ENCODE measurements around the gene RPGRIP1L. TPM values are rescaled to one million over a fixed set of nuclear protein-coding genes. Genes with fewer than 3 reads are reported as not detected.

The RPGRIP1L gene
- total RNA-seq, 1 donor from 2014 or later, result 23.2 TPM

DNA sequence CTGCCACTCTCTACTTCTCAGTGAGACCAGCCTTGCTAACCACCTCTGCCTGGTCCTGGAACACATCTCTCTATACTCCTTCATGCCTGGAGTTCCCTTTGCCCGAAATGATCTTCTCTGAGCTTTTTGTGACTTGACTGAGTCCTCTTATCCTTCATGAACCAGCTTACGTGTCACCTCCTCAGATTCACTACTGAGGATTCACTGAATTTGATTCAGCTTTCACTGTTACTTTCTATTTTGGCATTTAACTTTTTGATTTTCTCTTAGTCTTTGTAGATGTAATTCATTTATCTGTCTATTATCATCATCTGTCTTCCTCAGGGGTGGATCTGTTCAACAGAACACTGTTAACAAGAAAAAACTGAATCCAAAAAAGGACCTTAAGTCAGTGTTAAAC, 95.6 kb downstream of the RPGRIP1L start:
- no peaks in the 10 kb centered on the region for H4K20me1 ChIP-seq (ENCODE audit: low read depth)
- no peak overlapping the region for H3K4me3 ChIP-seq
- Mint-ChIP-seq H3K4me1 (no peaks in the 10 kb centered on the region), H3K27ac (no peak overlapping the region), H3K9me3 (no peaks in the 10 kb centered on the region), H3K4me3 (no peak overlapping the region), H3K36me3 (peaks cover 11% of the 10 kb centered on the region), H3K27me3 (ENCODE audit: insufficient read depth, low read depth) (peaks cover 2% of the 10 kb centered on the region)
- H3F3A ChIP-seq (ENCODE audit: low read depth), result no peaks in the 10 kb centered on the region
- H3K4me1 ChIP-seq, result peaks cover 8% of the 10 kb centered on the region
- H3K27ac ChIP-seq, result no peak overlapping the region
- no peaks in the 10 kb centered on the region for H3K9me3 ChIP-seq (ENCODE audit: low read depth)
- DNase-seq (ENCODE audit: low spot score), result no peak
- no peak for TF ChIP-seq EZH2phosphoT487 (IDR thresholded peaks at IDR 0.05)
- TF ChIP-seq EZH2 (IDR thresholded peaks at IDR 0.05), result no peak
- TF ChIP-seq, protein P1, sequence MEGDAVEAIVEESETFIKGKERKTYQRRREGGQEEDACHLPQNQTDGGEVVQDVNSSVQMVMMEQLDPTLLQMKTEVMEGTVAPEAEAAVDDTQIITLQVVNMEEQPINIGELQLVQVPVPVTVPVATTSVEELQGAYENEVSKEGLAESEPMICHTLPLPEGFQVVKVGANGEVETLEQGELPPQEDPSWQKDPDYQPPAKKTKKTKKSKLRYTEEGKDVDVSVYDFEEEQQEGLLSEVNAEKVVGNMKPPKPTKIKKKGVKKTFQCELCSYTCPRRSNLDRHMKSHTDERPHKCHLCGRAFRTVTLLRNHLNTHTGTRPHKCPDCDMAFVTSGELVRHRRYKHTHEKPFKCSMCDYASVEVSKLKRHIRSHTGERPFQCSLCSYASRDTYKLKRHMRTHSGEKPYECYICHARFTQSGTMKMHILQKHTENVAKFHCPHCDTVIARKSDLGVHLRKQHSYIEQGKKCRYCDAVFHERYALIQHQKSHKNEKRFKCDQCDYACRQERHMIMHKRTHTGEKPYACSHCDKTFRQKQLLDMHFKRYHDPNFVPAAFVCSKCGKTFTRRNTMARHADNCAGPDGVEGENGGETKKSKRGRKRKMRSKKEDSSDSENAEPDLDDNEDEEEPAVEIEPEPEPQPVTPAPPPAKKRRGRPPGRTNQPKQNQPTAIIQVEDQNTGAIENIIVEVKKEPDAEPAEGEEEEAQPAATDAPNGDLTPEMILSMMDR (IDR thresholded peaks at IDR 0.05), result no peak
- H3K9ac ChIP-seq, result no peak overlapping the region
- no peaks in the 10 kb centered on the region for H3K36me3 ChIP-seq
- H3K4me2 ChIP-seq, result no peak overlapping the region
- no peak overlapping the region for H2AFZ ChIP-seq (replicated peaks)
- H3K79me2 ChIP-seq (ENCODE audit: low read depth), result no peaks in the 10 kb centered on the region
- H3K27me3 ChIP-seq, result no peaks in the 10 kb centered on the region

DNA sequence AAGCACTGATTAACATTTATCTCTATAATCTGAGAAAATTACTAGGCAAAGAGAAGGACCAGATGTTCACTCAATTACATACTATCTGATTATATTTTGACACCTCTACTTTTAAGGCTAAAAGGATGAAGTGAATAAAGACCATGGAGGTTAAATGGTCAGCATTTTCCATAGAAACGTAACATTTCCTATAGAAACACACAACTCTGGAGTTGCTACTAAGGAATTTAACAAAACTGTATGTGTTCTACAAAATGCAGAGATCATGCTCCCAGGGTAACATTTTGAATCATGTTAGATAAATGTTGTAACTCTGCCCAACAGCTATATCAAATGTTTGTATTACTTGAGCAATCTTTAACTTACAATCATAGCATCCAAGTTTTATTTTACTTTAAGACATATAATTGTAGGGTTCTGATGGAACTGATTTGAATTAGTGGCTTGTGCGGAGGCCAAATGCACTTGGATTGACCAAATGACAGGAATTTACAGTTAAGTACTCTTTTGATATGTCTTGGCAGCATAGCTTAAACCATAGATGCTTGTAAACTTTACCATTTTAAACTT, 97.7 kb downstream of the RPGRIP1L start:
- Histone ChIP-seq H3K9ac (no peak overlapping the region), H3K36me3 (no peaks in the 10 kb centered on the region), H3K27me3 (no peaks in the 10 kb centered on the region), H2AFZ (replicated peaks) (no peak overlapping the region), H3K79me2 (ENCODE audit: low read depth) (no peaks in the 10 kb centered on the region), H3K4me2 (no peak overlapping the region), H3K27ac (no peak overlapping the region), H3K9me3 (ENCODE audit: low read depth) (no peaks in the 10 kb centered on the region), H3K4me3 (no peak overlapping the region), H4K20me1 (ENCODE audit: low read depth) (no peaks in the 10 kb centered on the region), H3F3A (ENCODE audit: low read depth) (no peaks in the 10 kb centered on the region), H3K4me1 (no peaks in the 10 kb centered on the region)
- Mint-ChIP-seq H3K4me3 (no peak overlapping the region), H3K9me3 (no peaks in the 10 kb centered on the region), H3K27me3 (ENCODE audit: insufficient read depth, low read depth) (peaks cover 2% of the 10 kb centered on the region), H3K36me3 (peaks cover 14% of the 10 kb centered on the region), H3K27ac (no peak overlapping the region), H3K4me1 (no peaks in the 10 kb centered on the region)
- DNase-seq (ENCODE audit: low spot score), result no peak
- TF ChIP-seq EZH2phosphoT487 (IDR thresholded peaks at IDR 0.05), result no peak

DNA sequence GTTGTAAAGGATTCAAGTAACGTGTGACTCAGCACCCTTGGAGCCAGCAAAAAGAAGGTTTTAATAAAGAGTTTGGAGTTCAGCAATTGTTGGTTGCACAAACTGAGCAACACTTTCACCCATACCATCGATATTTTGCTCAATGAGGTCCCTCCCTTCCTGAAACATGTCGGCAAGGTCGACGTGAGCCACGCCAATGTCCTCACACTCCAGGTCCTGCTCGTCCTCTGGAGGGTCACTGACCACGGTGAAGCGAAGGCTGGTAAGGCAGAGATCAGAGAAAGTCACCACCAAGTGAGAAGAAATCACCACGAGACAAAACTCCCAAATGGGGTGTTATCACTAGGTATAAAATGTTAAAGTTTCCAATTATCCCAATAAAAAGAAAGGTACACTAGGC, 98.3 kb downstream of the RPGRIP1L start:
- no peak overlapping the region for H3K4me3 Mint-ChIP-seq
- Histone ChIP-seq H3K9ac (no peak overlapping the region), H3F3A (ENCODE audit: low read depth) (no peaks in the 10 kb centered on the region), H4K20me1 (ENCODE audit: low read depth) (no peaks in the 10 kb centered on the region), H3K4me2 (no peak overlapping the region), H3K27ac (no peak overlapping the region), H3K9me3 (ENCODE audit: low read depth) (no peaks in the 10 kb centered on the region), H3K79me2 (ENCODE audit: low read depth) (no peaks in the 10 kb centered on the region), H3K27me3 (no peaks in the 10 kb centered on the region), H3K4me1 (no peaks in the 10 kb centered on the region), H2AFZ (replicated peaks) (no peak overlapping the region), H3K36me3 (no peaks in the 10 kb centered on the region), H3K4me3 (no peak overlapping the region)
- H3K9me3 Mint-ChIP-seq, result no peaks in the 10 kb centered on the region
- no peak overlapping the region for H3K27ac Mint-ChIP-seq
- DNase-seq (ENCODE audit: low spot score), result no peak
- H3K36me3 Mint-ChIP-seq, result peaks cover 14% of the 10 kb centered on the region
- no peak for TF ChIP-seq EZH2phosphoT487 (IDR thresholded peaks at IDR 0.05)
- TF ChIP-seq, protein P1 (IDR thresholded peaks at IDR 0.05), result no peak
- H3K4me1 Mint-ChIP-seq, result no peaks in the 10 kb centered on the region
- H3K27me3 Mint-ChIP-seq (ENCODE audit: insufficient read depth, low read depth), result peaks cover 2% of the 10 kb centered on the region

DNA sequence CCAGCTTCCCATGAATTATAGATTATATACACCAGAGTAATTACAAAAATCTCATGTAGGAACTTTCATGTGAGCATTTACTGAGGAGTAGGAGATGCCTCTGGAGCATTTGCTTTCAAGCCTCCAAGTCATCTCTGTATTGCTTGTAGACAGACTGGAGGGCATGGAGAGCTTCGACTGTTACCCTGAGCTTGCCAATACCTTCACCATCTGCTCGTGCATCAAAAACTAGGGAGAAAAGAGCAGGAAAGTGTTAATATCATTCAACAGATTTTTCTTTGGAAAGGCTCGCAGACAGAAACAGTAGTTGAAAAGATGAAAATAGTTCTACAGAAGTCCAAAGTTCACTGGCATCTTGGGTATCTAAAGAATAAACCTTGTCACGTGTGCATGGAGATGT, 101.7 kb downstream of the RPGRIP1L start:
- no peak overlapping the region for H3K4me3 Mint-ChIP-seq
- no peak for DNase-seq (ENCODE audit: low spot score)
- H3K27me3 Mint-ChIP-seq (ENCODE audit: insufficient read depth, low read depth), result no peaks in the 10 kb centered on the region
- H3K4me1 Mint-ChIP-seq, result no peaks in the 10 kb centered on the region
- Histone ChIP-seq H3K4me3 (no peak overlapping the region), H3K9ac (no peak overlapping the region), H3K9me3 (ENCODE audit: low read depth) (no peaks in the 10 kb centered on the region), H3K27me3 (no peaks in the 10 kb centered on the region), H2AFZ (replicated peaks) (no peak overlapping the region), H3K79me2 (ENCODE audit: low read depth) (no peaks in the 10 kb centered on the region), H3K4me1 (no peaks in the 10 kb centered on the region), H4K20me1 (ENCODE audit: low read depth) (no peaks in the 10 kb centered on the region), H3K27ac (no peak overlapping the region), H3K4me2 (no peak overlapping the region), H3F3A (ENCODE audit: low read depth) (no peaks in the 10 kb centered on the region), H3K36me3 (no peaks in the 10 kb centered on the region)
- TF ChIP-seq EZH2 (IDR thresholded peaks at IDR 0.05) (no peak), EZH2phosphoT487 (IDR thresholded peaks at IDR 0.05) (no peak)
- TF ChIP-seq, protein P1 (IDR thresholded peaks at IDR 0.05), result no peak
- H3K36me3 Mint-ChIP-seq, result peaks cover 14% of the 10 kb centered on the region
- H3K9me3 Mint-ChIP-seq, result no peaks in the 10 kb centered on the region
- no peak overlapping the region for H3K27ac Mint-ChIP-seq
